Endothelial cell of umbilical vein (primary cell): ENCODE results near the gene SMIM31. TPM values are rescaled to one million over a fixed set of nuclear protein-coding genes. Genes with fewer than 3 reads are reported as not detected.

Experiments used
- BruUV-seq: library from RNA; stranded (reverse); fragments of 400-500 nt; replicated peaks from 2 replicates; lab custom pipeline; 2021; lab: Mats Ljungman, UMichigan
- CTCF ChIA-PET: fragments of 300-600, 350-600 bp; sonication (Branson Sonifier 250); formaldehyde crosslinking; loops from one replicate; lab custom pipeline; 2021; ENCODE audit warnings: antibody characterized with exemption, inconsistent platforms; lab: Charles Lee
- POLR2A ChIA-PET: fragments of 300-600, 350-600 bp; sonication (Branson Sonifier 250); formaldehyde crosslinking; loops from one replicate; lab custom pipeline; 2021; ENCODE audit warnings: antibody characterized with exemption, inconsistent platforms; lab: Charles Lee
- DNase-seq: peaks from one replicate; pipeline ENCODE4 v3.0.0-alpha.2; 2011; ENCODE audit warnings: low read depth, low spot score
- FAIRE-seq: peaks from 2 replicates; lab custom pipeline; 2011; peaks lifted over from hg19 to GRCh38; lab: Jason Lieb, UNC
- H2AFZ ChIP-seq: 2 replicates; pipeline ENCODE4 v1.6.0; 2012; ENCODE audit warnings: low read depth, low read length, control low read depth, inconsistent platforms
- H3K27ac ChIP-seq: 2 replicates; pipeline ENCODE4 v1.5.1; 2011; ENCODE audit warnings: low read depth, mild to moderate bottlenecking, control low read depth, low read length, moderate library complexity; ENCODE audit not compliant: insufficient read depth
- H3K27me3 ChIP-seq, 2 experiments: 2 replicates each; pipeline versions ENCODE4 v1.6.0 to v1.6.1; 2011; ENCODE audit warnings: low read length in 2 of 2, mixed read lengths in 1 of 2; ENCODE audit not compliant: control insufficient read depth in 2 of 2, insufficient read depth in 2 of 2
- H3K36me3 ChIP-seq, 2 experiments: 2 replicates in 1 of 2; 3 replicates in 1 of 2; pipeline ENCODE4 v1.5.1; 2011; ENCODE audit warnings: low read length in 2 of 2, mild to moderate bottlenecking in 1 of 2, moderate library complexity in 1 of 2; ENCODE audit not compliant: control insufficient read depth in 2 of 2, insufficient read depth in 2 of 2; ENCODE audit errors: extremely low read depth in 1 of 2
- H3K4me1 ChIP-seq: 3 replicates; pipeline ENCODE4 v1.5.1; 2011; ENCODE audit warnings: mild to moderate bottlenecking, low read length; ENCODE audit not compliant: control insufficient read depth, insufficient read depth; ENCODE audit errors: extremely low read depth
- H3K4me2 ChIP-seq: 2 replicates; pipeline ENCODE4 v1.6.1; 2011; ENCODE audit warnings: low read length, control low read depth, mixed read lengths; ENCODE audit not compliant: insufficient read depth
- H3K4me3 ChIP-seq, 3 experiments: fragments of 200-600 bp in 1 of 3; sonication (generic), shearing (Covaris generic) in 1 of 3; replicated peaks in 1 of 3; 2 replicates each; pipeline ENCODE4 v1.5.1; 2011 to 2016; ENCODE audit warnings: control low read depth in 3 of 3, low read length in 3 of 3, mild to moderate bottlenecking in 2 of 3, inconsistent platforms in 1 of 3, low read depth in 1 of 3, moderate library complexity in 1 of 3; ENCODE audit not compliant: insufficient read depth in 1 of 3
- H3K79me2 ChIP-seq: 2 replicates; pipeline ENCODE4 v1.6.0; 2012; ENCODE audit warnings: low read length, inconsistent platforms; ENCODE audit not compliant: control insufficient read depth, insufficient read depth
- H3K9ac ChIP-seq: replicated peaks from 2 replicates; pipeline ENCODE3; 2011; ENCODE audit warnings: low read length, control low read depth; ENCODE audit not compliant: insufficient read depth; ENCODE audit errors: extremely low read depth
- H3K9me1 ChIP-seq: replicated peaks from 3 replicates; pipeline ENCODE4 v1.6.0; 2011; ENCODE audit warnings: mild to moderate bottlenecking, low read length; ENCODE audit not compliant: control insufficient read depth, insufficient read depth; ENCODE audit errors: extremely low read depth
- H3K9me3 ChIP-seq: replicated peaks from 2 replicates; pipeline ENCODE4 v1.5.1; 2012; ENCODE audit warnings: low read length, inconsistent platforms; ENCODE audit not compliant: control insufficient read depth, insufficient read depth
- H4K20me1 ChIP-seq: replicated peaks from 2 replicates; pipeline ENCODE3; 2011; ENCODE audit warnings: mild to moderate bottlenecking, low read length; ENCODE audit not compliant: control insufficient read depth, insufficient read depth; ENCODE audit errors: extremely low read depth
- CTCF ChIP-seq, 2 donors: IDR thresholded peaks; 1 replicate in 1 of 2; 2 replicates in 1 of 2; pipeline ENCODE4 v1.5.1; 2011; ENCODE audit warnings: low read length in 2 of 2, mild to moderate bottlenecking in 2 of 2, moderate library complexity in 2 of 2, control low read depth in 1 of 2, inconsistent platforms in 1 of 2, low read depth in 1 of 2; ENCODE audit not compliant: insufficient read depth in 1 of 2; ENCODE audit errors: extremely low read depth in 1 of 2
- EZH2 ChIP-seq: IDR thresholded peaks from 2 replicates; pipeline ENCODE4 v1.6.1; 2012; ENCODE audit warnings: borderline replicate concordance, low read depth, mild to moderate bottlenecking, moderate library complexity, low read length, inconsistent platforms; ENCODE audit not compliant: severe bottlenecking
- FOS ChIP-seq: IDR thresholded peaks from 2 replicates; pipeline ENCODE4 v1.6.1; 2011; ENCODE audit warnings: mild to moderate bottlenecking, low read length, moderate library complexity, borderline replicate concordance; ENCODE audit not compliant: insufficient read depth
- GATA2 ChIP-seq: IDR thresholded peaks from 2 replicates; pipeline ENCODE4 v1.7.0; 2011; ENCODE audit warnings: low read depth, mild to moderate bottlenecking, moderate library complexity, mixed read lengths, low read length; ENCODE audit not compliant: insufficient read length, insufficient read depth
- JUN ChIP-seq: IDR thresholded peaks from 2 replicates; pipeline ENCODE4 v1.6.1; 2011; ENCODE audit warnings: borderline replicate concordance, low read depth; ENCODE audit not compliant: insufficient read length, insufficient read depth
- MYC ChIP-seq: IDR thresholded peaks from one replicate; pipeline ENCODE4 v1.6.1; 2011; ENCODE audit warnings: mild to moderate bottlenecking, low read depth, low read length
- POLR2A ChIP-seq: IDR thresholded peaks from 2 replicates; pipeline ENCODE4 v1.6.1; 2012; ENCODE audit warnings: low read depth, mild to moderate bottlenecking, control low read depth, low read length
- POLR2AphosphoS5 ChIP-seq: IDR thresholded peaks from 2 replicates; pipeline ENCODE4 v1.6.1; 2012; ENCODE audit warnings: low read depth, mild to moderate bottlenecking, control low read depth, low read length, moderate library complexity; ENCODE audit not compliant: insufficient read depth
- dilution Hi-C: fragments of 300-500 bp; cut with MboI; formaldehyde crosslinking; loops from one replicate; pipeline ENCODE4 v1.15.0; 2019; ENCODE audit warnings: low sequenced_read_pairs; ENCODE audit not compliant: extremely low pct_ligation_motif_present
- intact Hi-C: fragments of 100-400 bp; cut with micrococcal nuclease; formaldehyde crosslinking; loops from one replicate; pipeline ENCODE4 v1.10.0; 2022
- polyA plus RNA-seq, 4 experiments: library from polyadenylated mRNA; depleted of rRNA in 3 of 4; stranded (reverse) in 3 of 4; unstranded in 1 of 4; fragments of >200 nt; gene quantifications; 2 replicates each; pipeline versions ENCODE4 v1.2.1 to v1.2.3, GENCODE V29; 2011 to 2012; ENCODE audit warnings: missing spikeins in 1 of 4
- total RNA-seq: library from RNA; stranded (reverse); gene quantifications from 2 replicates; pipeline ENCODE4 v1.2.3, GENCODE V29; 2021
- TF ChIP-seq, protein P1 (sequence below): IDR thresholded peaks from 2 replicates; pipeline ENCODE4 v1.6.1; 2011; ENCODE audit not compliant: insufficient read depth, insufficient read length

Gene SMIM31
- total and polyA plus RNA-seq, 2 donors (not counting 3 experiments of a cell fraction or from before 2014, with no cell fraction given), result not detected

- no peak for FAIRE-seq
- H3K4me3 ChIP-seq, result no peak overlapping the region
- H2AFZ ChIP-seq, result no peak overlapping the region
- no peak overlapping the region for H3K27ac ChIP-seq
- intact Hi-C loops, result no loop called here
- H3K79me2 ChIP-seq, result no peaks in the 10 kb centered on the region
- H3K9me3 ChIP-seq, result no peaks in the 10 kb centered on the region
- H3K9ac ChIP-seq, result no peak overlapping the region
- CTCF ChIA-PET, result no interaction called here
- H3K4me2 ChIP-seq, result no peak overlapping the region
- dilution Hi-C loops, result no loop called here
- TF ChIP-seq CTCF (IDR thresholded peaks at IDR 0.05; ENCODE audit: extremely low read depth in 1 of 2, insufficient read depth in 1 of 2, low read depth in 1 of 2, low read length in 2 of 2) (no peak), POLR2AphosphoS5 (no peak), MYC (no peak), GATA2 (no peak), JUN (no peak), POLR2A (no peak), FOS (no peak), EZH2 (no peak)
- TF ChIP-seq, protein P1, sequence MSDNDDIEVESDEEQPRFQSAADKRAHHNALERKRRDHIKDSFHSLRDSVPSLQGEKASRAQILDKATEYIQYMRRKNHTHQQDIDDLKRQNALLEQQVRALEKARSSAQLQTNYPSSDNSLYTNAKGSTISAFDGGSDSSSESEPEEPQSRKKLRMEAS, result no peak
- no peaks in the 10 kb centered on the region for H3K27me3 ChIP-seq
- no peaks in the 10 kb centered on the region for H4K20me1 ChIP-seq
- BruUV-seq, result no TSS peak
- no peaks in the 10 kb centered on the region for H3K4me1 ChIP-seq
- DNase-seq, result no peak
- H3K9me1 ChIP-seq, result no peaks in the 10 kb centered on the region
- POLR2A ChIA-PET, result no interaction called here
- H3K36me3 ChIP-seq, result no peaks in the 10 kb centered on the region
These were observed 35.1 kb downstream of the SMIM31 start for GRCh38 chr4:164789047-164789446.
